AG08396 (cell line): ENCODE data around the gene HSD3B7.

Experiments
- DNase-seq: peaks from one replicate; pipeline ENCODE4 v3.0.0; 2012; ENCODE audit warnings: low spot score, mixed read lengths

Gene HSD3B7

DNA sequence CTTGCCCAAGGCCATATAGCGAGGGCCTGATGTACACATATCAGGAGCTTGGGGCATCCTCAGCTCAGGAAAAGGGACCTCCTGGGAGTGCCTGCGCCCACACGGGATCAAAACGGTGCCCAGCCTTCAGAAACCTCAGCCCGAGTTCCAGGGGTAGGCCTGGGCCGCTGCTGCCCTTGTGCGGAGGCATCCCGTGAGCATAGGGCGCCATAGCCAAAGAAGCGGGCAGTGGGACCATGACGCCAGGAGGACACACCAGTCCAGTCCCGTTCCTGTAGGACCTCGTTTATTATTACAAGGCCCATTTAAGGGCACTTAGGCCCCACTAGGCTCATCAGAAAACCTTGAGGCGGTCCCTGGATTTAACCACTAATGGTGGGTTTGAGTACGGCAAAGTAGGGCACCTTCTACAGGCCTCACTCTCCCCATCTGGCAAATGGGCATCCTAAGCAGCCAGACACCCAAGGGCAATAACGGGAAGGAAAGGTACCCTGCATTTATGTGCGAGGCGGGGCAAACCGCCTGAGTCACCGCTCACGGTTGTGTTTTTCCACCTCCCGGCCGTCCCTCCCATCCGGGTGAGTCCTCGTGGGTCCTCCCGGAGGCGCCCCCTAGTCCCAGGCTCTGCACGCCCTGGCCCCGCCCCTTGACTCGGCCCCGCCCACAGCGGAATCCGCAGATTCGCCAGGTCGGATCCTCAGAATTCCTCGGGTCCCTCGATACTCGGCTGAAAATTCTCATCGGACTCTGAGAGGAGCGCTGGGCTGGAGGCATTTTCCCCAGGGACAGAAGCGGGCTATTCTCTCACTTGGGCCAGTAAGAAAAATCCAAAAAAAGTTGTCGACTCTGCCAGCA lies 28.2 kb upstream of the HSD3B7 start:
- DNase-seq = peak; percentile 91

DNA sequence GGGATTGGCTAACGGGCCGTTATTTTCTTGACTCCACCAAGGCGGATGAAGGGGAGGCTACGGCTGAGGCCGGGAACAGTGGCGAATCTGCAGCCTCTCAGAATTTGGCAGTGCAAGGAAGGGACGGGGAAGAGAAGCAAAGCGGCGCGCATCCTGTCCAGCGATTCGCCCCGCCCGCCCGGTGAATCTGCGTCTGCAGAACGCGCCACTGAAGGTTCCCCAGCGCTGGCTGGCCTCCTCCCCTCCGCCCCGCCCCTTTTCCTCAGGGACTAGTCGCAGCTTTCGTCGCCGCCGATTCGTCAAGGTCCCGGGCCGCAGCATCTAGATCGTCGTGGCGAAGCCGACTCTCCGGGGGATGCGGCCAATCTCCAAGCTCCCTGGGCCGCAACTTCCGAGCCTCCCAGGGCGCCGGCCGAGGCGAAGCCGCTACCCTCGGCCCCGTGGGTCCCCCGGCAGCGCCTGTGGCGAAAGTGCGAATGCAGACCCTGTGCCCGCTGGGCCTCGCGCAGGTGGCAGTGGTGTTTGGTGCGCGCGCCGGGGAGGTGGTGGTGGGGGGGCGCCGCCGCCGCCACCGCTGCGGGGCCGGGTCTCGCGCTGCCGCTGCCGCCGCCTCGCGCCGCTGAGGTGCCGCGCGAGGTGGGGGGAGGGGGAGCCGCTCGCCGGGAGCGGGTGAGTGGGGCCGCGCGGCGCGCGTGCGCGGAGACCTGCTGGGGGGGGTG lies 27.4 kb upstream of the HSD3B7 start, which contains the start of gene SETD1A:
Gene SETD1A (plus strand): TSS at position 299 of the 719 bp plus-strand sequence. CDS start 978 bp downstream, outside the sequence.
- DNase-seq = peak; percentile 98

DNA sequence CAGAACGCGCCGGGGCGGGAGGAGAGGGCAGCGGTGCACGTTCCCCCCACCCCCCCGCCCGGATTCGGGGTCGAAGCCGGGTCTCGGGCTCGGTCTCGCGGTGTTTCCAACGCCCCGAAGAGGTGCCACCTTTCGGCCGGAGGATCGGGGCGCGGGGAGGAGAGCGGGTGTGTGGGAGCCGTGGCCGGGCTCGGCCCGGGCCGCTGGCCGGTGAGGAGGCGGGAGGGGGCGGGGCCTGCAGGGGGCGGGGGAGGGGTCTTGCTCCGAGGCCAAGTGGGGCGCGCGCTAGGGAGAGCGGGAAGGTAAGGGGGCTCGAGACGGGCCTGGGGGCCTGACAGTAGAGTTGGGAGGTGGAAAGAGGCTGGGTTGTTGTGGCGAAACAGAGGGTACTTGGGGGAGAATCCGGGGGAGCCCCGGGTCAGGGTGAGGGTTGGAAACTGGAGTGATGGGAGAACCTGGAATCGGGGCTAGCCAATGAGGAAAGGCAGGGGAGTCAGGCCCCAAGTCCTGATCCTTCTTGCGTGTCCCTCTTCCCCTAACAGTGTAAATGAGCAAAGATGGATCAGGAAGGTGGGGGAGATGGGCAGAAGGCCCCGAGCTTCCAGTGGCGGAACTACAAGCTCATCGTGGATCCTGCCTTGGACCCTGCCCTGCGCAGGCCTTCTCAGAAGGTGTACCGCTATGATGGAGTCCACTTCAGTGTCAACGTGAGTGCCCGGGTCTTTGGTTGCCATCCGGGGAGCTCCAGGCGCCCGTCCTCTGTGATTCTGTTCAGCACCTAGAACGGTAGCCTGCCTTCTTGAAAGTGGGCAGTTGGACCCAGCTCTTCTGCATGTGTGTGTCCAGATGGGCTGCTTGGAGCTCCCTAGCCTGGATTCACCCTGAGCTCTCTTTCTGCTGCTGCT lies 26.6 kb upstream of the HSD3B7 start:
- DNase-seq = peak; percentile 91

DNA sequence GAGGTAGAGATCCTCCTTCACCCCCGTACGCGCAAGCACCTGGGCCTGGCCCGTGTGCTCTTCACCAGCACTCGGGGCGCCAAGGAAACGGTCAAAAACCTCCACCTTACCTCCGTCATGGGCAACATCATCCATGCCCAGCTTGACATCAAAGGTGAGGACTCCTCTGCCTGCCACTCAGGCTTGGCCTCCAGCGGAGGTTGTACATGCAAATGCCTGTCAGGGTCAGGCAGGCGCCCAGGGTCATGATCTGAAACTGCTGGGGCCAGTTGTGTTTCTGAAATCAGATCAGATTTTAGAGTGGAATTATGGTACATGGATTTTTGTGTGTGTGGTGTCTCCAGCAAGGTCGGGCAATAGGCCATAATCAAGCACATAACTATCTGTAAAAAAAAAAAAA lies 23.6 kb upstream of the HSD3B7 start:
- no peak for DNase-seq

DNA sequence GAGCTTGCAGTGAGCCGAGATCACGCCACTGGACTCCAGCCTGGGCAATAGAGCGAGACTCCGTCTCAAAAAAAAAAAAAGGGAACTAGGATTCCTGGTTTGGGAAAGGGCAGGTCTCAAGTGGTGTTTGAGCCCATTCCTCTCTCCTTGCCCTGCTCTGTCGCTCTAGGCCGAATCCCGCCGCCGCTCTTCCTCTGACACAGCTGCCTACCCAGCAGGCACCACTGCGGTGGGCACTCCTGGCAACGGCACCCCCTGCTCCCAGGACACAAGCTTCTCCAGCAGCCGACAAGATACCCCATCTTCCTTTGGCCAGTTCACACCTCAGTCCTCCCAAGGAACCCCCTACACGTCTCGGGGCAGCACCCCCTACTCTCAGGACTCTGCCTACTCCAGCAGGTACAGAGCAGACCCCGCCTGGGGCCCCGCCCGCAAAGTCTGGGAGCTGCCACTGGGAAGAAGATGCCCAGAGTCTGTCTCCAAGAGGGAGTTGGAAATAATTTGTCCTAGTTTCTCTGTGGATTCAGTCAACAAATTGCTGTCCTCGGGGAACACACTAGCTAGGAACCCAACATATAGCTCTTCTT lies 21.0 kb upstream of the HSD3B7 start:
- no peak for DNase-seq

DNA sequence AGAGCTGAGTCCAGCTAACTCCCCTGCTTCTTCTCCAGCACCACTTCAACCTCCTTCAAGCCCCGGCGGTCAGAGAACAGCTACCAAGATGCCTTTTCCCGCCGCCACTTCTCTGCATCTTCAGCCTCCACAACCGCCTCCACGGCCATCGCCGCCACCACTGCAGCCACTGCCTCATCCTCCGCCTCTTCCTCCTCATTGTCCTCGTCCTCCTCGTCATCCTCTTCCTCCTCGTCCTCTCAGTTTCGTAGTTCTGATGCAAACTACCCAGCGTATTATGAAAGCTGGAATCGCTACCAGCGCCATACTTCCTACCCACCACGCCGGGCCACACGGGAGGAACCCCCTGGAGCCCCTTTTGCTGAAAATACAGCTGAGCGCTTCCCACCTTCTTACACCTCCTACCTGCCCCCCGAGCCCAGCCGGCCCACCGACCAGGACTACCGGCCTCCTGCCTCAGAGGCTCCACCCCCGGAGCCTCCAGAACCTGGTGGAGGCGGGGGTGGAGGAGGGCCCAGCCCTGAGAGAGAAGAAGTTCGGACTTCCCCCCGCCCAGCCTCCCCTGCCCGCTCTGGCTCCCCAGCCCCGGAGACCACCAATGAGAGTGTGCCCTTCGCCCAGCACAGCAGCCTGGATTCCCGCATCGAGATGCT lies 20.3 kb upstream of the HSD3B7 start:
- DNase-seq = no peak

DNA sequence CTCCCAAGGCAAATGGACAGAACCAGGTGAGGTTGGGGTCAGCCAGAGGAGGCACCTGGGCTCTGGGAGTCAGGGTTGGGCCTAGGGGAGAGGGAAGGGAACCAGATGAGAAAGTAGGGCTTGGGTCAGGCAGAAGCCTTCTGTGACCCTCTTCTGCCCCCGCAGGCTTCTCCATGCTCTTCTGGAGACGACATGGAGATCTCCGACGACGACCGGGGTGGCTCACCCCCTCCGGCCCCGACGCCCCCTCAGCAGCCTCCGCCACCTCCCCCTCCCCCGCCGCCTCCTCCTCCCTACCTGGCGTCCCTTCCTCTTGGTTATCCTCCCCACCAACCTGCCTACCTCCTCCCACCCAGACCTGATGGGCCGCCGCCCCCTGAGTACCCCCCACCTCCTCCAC lies 19.6 kb upstream of the HSD3B7 start:
- no peak for DNase-seq

DNA sequence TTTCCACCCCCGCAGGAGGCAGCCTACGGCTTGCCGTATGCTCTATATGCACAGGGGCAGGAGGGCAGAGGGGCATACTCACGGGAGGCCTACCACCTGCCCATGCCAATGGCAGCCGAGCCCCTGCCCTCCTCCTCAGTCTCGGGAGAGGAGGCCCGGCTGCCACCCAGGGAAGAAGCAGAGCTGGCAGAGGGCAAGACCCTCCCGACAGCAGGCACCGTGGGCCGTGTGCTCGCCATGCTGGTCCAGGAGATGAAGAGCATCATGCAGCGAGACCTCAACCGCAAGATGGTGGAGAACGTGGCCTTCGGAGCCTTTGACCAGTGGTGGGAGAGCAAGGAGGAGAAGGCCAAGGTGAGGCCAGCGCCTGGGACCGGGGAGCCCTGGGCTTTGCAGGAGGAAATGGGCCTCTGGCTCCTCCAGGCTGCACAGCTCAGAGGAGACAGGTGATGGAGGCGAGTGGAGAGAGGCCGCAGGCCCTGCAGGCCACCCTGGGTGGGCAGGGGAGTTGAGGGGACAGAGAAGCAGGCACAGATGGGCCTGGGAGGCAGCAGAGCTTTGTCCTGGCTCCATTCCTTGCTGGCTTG lies 18.9 kb upstream of the HSD3B7 start:
- no peak for DNase-seq

DNA sequence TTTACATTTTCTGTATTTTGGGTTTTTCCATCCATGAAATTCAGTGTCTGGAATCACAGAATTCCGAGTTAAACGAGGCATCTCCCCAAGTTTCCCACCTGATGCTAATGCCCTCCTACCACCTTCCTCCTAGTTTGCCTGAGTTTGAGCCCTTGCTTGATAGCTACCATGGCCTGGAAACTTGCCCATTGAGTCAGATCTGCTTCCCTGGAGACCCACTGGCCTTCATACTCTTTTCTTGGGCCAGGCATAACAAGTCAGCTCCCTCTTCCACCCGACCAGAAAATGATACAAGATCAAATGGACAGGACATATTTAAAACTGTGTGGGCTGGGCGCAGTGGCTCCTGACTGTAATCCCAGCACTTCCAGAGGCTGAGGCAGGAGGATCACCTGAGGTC lies 17.2 kb upstream of the HSD3B7 start:
- DNase-seq = no peak

DNA sequence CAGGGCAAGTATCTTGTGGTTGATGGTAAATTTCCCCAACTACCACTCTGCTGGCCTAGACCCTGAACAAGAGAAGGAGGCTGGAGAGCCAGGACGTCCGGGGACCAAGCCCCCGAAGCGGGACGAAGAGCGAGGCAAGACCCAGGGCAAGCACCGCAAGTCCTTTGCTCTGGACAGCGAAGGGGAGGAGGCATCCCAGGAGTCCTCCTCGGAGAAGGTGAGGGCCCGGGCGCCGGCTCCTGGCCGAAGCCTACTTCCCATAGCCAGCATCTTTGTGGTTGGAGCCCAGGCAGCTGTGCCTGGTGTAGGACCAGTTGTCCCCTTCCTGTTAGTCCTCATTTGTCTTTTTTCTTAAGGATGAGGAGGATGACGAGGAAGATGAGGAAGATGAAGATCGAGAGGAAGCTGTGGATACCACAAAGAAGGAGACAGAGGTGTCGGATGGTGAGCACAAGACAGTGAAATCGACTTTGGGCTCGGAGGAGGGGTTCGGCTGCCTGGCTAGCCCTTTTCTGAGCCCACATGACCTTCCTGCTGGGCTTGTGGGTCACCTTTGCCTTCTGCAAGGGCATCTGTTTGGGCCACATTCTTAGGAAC lies 15.7 kb upstream of the HSD3B7 start:
- no peak for DNase-seq

DNA sequence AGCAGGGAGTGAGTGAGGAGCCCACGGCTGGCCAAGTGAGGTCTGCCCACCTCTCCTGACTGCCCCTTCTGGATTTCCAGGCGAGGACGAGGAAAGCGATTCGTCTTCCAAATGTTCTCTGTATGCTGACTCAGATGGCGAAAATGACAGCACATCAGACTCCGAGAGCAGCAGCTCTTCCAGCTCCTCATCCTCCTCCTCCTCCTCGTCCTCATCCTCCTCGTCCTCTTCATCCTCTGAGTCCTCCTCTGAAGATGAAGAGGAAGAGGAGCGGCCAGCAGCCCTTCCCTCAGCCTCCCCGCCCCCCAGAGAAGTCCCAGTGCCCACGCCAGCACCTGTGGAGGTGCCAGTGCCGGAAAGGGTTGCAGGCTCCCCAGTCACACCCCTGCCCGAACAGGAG lies 13.7 kb upstream of the HSD3B7 start:
- no peak for DNase-seq

DNA sequence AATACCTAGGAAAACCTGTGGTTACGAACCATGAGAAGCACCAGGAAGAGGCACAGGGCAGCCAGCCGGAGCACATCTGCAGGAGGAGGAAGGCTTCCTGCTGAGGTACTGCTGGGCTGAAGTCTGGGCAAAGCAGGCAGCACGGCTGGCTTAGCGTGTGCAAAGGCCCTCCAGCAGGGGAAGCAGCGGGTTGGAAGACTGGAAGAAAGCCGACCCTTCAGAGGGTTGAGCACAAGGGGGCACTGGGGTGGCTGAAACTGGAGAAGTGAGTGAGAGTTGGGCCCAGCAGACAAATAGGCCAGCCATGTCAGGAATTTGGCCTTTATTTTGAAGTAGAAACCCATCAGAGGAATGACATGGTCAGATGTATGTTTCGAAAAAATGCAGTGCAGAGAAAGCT lies 12.1 kb upstream of the HSD3B7 start:
- DNase-seq = peak; percentile 60

DNA sequence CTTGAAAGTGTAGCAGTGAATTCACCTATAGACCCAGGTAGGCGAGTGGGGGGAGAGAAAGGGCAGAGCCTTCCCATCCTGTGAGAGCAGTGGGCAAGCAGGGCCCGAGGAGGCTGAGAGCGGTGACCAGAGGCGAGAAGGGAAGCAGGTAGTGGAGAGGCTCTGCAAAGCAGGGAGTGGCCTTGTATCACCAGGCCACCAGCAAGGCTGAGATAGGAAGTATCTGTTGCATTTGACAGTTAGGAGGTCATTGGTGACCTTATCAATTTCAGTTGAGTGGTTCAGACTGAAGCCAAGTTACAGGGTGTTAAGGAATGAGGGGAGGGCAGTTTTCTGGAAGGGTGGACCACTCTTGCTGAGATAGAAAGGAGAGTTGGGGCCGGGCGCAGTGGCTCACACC lies 10.7 kb upstream of the HSD3B7 start:
- no peak for DNase-seq

DNA sequence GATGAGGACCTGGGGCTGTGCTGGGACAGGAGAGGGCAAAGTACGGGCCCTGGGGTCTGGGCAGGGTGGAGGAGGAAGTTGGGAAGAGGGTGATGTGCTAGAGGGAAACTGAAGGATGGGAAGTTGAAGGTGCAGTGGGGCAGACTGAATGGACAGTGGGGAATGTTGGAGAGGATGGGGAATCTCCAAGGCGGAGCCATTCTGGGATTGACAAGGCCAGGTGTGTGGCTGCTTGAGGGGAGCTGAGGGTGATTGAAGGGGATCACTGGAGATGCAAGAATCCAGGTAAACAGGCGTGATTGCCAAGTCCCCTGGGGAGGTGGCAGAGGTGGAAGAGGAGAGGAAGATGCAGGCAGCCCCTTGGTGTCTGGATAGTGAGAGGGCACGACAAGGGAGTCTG lies 8.5 kb upstream of the HSD3B7 start:
- DNase-seq = no peak

DNA sequence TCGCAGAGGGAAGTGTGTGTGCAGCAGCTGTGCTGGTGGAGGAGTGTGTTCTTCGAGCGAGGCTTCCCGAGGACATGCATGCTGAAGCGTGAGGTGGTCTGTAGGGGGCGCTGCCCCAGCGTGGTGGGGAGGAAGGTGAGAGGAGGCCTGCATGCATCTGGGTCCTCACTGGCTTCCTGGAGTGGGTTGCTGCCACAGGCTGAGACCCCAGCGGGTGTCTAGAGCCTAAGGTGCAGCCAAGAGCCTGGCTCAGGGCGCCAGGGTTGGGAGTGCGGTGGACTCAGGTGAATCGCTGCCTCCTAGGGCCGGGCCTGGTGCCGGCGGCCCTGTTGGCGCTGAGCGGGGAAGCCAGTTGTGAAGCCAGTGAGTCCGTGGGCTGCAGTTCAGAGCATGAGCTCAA lies 7.5 kb upstream of the HSD3B7 start:
- DNase-seq = no peak

DNA sequence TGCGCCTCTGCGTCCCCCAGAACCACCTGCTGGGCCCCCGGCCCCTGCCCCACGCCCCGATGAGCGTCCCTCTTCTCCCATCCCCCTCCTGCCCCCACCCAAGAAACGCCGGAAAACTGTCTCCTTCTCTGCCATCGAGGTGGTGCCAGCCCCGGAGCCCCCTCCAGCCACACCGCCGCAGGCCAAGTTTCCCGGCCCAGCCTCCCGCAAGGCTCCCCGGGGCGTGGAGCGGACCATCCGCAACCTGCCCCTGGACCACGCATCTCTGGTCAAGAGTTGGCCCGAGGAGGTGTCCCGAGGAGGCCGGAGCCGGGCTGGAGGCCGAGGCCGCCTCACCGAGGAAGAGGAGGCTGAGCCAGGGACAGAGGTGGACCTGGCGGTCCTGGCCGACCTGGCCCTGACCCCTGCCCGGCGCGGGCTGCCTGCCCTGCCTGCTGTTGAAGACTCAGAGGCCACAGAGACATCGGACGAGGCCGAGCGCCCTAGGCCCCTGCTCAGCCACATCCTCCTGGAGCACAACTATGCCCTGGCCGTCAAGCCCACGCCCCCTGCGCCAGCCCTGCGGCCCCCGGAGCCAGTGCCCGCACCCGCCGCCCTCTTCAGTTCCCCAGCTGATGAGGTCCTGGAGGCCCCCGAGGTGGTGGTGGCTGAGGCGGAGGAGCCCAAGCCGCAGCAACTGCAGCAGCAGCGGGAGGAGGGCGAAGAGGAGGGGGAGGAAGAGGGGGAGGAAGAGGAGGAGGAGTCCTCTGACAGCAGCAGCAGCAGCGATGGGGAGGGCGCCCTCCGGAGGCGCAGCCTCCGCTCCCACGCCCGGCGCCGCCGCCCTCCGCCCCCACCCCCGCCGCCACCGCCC lies 5.6 kb upstream of the HSD3B7 start:
- DNase-seq = no peak

DNA sequence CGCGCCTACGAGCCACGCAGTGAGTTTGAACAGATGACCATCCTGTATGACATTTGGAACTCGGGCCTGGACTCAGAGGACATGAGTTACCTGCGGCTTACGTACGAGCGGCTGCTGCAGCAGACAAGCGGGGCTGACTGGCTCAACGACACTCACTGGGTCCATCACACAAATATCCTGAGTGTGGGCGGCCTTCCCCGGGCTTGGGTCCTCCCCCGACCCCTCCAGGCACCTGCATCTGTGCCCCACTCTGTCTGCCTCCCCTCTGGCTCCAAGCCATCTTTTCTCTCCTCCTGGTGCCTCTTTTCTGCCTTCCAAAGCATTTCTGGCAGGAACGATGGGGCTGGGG lies 5.0 kb upstream of the HSD3B7 start:
- DNase-seq = no peak

DNA sequence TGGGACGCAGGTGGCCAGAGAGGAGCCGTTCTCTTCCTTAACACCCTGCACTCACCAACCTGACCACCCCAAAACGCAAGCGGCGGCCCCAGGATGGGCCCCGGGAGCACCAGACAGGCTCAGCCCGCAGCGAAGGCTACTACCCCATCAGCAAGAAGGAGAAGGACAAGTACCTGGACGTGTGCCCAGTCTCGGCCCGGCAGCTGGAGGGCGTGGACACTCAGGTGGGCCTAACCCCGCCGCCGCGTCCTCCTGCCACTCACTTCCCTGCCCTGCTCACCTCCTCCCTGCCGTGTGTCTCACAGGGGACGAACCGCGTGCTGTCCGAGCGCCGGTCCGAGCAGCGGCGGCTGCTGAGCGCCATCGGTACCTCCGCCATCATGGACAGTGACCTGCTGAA lies 4.6 kb upstream of the HSD3B7 start:
- DNase-seq = no peak

DNA sequence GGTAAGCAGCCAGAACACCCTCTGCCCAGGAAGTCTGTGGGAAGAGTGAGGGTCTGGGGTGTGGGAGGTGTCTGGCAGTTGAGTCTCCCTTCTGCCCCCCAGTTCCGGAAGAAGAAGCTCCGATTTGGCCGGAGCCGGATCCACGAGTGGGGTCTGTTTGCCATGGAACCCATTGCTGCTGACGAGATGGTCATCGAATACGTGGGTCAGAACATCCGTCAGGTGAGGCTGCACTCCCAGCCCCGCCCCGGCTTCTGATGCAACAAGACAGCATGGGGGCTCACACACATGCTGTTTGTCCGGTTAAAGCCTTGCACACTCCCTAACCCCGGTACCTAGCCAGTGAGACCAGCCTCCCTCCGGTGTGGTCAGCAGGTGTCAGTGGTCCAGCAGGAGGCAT lies 4.0 kb upstream of the HSD3B7 start:
- DNase-seq = no peak
